NT2/D1 (cell line): ENCODE data around the gene COX11.

ENCODE experiments used
- SUZ12 ChIP-seq: IDR thresholded peaks from 2 replicates; pipeline ENCODE4 v1.6.1; 2011; ENCODE audit not compliant: insufficient read length, insufficient read depth; ENCODE audit errors: extremely low read depth
- YY1 ChIP-seq: IDR thresholded peaks from 2 replicates; pipeline ENCODE4 v1.6.1; 2011; ENCODE audit not compliant: insufficient read length, insufficient read depth
- ZNF274 ChIP-seq: IDR thresholded peaks from 2 replicates; pipeline ENCODE4 v1.6.1; 2011; ENCODE audit warnings: mild to moderate bottlenecking, low read depth, low read length

- TF ChIP-seq YY1 (no peak), SUZ12 (no peak), ZNF274 (no peak)
Measured at GRCh38 chr17:54919425-54919824, 49.0 kb downstream of the COX11 start.
